Activated CD8-positive, alpha-beta memory T cell treated with anti-CD3 and anti-CD28 coated beads for 4 hours (primary cell): ENCODE results near the gene GALE.

Experiments
- DNase-seq, 2 donors: peaks; one replicate each; pipeline ENCODE4 v3.0.0-alpha.2; 2020; ENCODE audit warnings: low read depth in 2 of 2

The GALE gene

DNA sequence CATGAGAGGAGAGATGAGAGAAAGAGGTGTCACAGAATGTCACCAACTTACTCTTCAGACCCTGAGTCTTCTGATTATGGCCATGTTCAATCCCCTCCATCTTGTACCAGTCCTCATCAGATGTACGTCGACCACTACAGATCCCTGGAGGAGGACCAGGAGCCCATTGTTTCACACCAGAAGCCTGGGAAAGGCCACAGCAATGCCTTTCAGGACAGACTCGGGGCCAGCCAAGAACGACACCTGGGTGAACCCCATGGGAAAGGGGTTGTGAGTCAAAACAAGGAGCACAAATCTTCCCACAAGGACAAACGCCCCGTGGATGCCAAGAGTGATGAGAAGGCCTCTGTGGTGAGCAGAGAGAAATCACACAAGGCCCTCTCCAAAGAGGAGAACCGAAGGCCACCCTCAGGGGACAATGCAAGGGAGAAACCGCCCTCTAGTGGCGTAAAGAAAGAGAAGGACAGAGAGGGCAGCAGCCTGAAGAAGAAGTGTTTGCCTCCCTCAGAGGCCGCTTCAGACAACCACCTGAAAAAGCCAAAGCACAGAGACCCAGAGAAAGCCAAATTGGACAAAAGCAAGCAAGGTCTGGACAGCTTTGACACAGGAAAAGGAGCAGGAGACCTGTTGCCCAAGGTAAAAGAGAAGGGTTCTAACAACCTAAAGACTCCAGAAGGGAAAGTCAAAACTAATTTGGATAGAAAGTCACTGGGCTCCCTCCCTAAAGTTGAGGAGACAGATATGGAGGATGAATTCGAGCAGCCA, 49.3 kb downstream of the GALE start:
- no peak for DNase-seq

DNA sequence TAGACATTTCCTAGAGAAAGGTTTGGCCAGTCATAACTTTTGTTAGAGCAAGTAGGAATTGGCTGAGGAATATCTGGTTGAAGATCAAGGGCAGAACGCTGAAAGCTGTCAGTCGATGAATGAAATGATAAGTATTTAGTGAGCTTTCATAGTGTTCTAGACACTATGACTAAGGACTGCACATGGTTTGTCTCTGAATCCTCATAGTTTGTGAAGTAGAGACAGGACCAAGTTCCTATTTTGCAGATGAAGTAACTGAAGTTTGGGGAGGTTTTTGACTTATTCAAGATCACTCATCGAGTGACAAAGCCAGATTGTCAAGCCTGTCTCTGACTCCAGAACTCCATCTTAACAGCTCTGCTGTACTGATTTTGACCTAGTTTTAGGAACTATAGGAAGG, 52.5 kb downstream of the GALE start:
- DNase-seq = no peak
